GM19455 (cell line): ENCODE results near the gene VTI1A.

Experiments used
- ATAC-seq: cut with Tn5 transposase; IDR thresholded peaks from one replicate; pipeline ENCODE4 v1.9.1; 2021; ENCODE audit not compliant: unreplicated experiment

Gene VTI1A

DNA sequence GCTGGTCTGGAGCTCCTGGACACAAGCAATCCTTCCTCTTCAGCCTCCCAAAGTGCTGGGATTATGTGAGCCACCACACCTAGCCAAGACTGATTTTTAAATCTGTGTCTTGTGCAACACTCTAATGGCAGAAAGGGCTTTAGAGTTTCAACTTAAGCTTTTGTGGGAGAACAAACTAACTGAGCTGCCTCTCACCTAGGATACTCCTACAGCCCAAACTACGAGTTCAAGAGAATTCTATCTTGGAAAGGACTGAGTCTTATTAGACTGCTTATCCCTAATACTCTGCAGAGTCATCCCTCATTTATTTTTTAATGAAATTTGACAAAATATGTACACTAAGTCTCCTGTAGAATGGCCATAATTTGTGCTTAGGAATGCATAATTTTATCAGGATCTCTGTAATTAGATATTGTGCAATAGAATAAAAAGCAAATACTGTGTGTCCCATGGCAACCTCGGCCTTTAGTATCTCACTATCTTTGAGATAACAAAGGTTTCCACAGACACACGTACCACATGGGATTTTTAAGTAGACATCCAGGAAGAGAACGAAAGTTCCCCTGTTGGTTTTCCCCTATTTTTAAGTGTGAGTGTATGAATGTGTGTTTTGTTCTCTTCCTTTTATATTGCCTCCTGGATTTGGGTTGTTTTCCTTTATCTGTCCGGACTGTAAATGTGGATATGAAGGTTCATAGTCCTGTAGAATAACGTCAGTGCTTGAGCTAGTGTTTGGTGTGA, 303.6 kb downstream of the VTI1A start:
- ATAC-seq = no peak

DNA sequence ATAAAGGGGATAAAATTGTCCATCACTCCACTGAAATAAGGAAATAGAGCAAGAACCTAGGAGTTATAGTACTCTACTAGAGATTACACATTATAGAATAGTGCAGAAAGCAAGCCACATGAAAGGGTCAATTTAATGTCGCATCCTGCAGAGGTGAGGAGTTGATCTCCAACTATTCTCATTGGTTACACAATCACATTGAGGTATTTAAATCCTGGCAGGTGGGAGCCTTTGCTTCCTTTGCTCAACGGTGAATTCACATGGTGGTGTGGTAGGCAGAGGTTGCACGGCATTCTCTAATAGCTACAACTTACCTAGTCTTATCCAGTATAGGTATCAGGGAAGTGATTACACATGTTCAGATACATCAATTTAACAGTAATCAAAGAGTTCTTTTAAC, 304.6 kb downstream of the VTI1A start:
- ATAC-seq = no peak

GRCh38 chr10:112752288-112752687, 305.3 kb downstream of the VTI1A start:
- ATAC-seq = no peak

- ATAC-seq = no peak
Measured at GRCh38 chr10:112753961-112754411, 307.0 kb downstream of the VTI1A start.

DNA sequence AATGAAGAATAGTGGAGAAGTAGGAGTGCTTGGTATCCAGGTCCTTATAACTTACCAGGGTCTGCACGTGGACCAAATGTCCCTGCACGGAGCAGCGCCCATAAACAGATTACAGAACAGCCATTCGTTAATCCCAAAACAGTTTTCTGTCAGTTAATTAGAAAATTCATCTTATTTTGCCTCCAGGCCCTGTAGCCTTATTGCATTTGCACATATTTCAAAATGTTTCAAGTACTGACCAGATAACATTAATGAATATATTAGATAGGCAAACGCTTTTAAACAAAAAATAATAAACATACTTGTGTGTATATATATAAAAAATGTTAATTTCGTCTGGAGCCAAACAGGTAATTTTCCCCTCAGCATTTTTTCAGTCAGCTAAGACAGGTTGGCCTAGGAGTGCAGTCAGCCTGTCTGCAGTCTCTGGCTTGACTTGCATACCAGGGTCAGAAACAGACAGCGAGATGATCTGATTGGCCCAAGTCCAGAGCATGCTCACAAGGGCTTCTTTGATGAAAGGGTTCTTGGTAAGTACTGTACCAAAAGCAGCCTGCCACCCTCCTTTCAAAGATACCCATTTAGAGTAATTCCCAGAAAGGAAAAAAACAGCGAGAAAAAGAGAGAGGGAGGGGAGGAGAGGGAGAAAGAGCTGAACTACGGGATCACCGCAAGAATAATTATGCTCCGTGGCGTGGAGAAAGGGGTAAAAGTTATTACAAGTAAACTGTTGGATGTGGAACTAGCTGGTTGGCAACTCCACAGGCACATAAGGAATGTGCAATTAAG, 308.6 kb downstream of the VTI1A start:
- no peak for ATAC-seq

- no peak for ATAC-seq
Measured at GRCh38 chr10:112756235-112756527, 309.2 kb downstream of the VTI1A start.

- ATAC-seq = no peak
Measured at GRCh38 chr10:112758961-112759360, 311.9 kb downstream of the VTI1A start.

GRCh38 chr10:112759496-112759895, 312.5 kb downstream of the VTI1A start:
- no peak for ATAC-seq

DNA sequence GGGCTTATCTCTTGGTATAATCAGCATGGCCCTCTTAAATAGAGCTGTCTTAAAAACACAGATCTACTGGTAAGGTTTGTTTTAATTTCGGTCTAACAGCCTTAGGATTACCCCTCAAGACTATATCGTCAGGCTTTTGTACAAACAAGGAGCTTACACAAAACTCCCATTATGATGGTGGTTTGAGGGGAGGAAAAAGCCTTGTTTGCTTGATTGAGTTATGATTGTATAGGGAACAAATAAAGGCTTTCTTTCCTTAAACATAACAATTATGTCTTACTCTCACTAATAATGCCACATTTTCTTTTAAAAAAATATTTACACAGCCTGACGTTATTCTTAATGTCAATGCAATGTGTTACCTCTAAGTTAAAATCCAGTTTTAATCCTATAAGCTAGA, 314.2 kb downstream of the VTI1A start:
- no peak for ATAC-seq

GRCh38 chr10:112763916-112764520, 317.0 kb downstream of the VTI1A start:
- ATAC-seq = no peak

- ATAC-seq = no peak
Measured at GRCh38 chr10:112765717-112766235, 318.8 kb downstream of the VTI1A start.

DNA sequence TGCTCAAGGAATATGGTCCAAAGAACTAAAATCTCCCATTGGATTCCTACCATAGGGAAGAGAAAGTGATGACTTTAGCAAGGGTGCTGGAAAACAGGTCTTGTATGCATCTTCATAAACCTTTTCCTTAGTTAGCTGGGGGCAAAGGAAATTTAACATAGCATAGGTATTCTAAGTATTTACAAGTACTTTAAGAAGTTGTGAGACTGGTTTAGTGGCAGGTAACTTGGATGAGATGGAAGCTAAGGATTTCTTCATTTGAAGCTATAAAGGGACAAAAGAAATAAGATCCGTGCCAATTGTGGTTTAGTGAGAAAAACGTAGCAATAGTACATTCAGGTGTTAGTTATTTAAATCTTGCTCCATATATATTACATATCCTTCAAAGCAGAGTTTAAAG, 319.6 kb downstream of the VTI1A start:
- ATAC-seq = no peak

DNA sequence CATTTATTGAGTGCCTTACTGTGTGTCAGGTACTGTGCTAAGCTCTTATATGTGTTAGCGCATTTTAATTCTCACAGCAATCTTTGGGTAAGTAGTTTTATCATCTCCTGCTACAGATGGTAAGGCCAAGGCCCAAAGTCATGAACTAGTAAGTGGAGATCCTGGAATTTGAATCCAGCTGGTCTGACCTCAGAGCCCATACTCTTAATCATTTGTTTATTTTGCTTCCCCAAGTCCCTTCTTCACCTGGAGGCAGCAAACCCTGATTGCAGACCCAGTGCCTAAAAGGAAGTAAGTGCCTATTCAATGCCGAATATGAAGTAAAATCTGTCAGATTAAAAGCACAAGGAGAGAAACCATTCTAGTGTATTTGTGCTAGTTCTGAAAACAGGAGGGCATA, 320.1 kb downstream of the VTI1A start:
- no peak for ATAC-seq

DNA sequence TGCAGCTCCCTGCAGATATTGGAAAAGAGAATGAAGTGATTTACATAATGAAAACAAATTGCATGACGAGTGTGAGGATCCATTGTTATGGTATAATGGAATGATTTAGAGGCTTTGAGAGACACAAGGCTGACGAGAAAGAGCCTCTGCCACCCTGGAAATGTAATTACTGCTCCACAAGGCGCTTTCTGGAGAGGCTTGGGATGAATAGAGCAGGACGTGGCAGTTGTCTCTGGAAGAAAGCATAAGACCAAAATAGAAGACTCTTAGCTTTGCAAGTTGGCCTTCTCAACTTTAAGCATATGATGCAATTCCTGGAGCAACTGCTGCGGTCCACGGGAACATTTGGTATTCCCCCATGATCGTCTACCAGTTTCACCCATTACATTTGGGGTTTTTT, 321.1 kb downstream of the VTI1A start:
- ATAC-seq = no peak

GRCh38 chr10:112769081-112769480, 322.1 kb downstream of the VTI1A start:
- no peak for ATAC-seq

- no peak for ATAC-seq
Measured at GRCh38 chr10:112769611-112770370, 322.8 kb downstream of the VTI1A start.

- ATAC-seq = no peak
Measured at GRCh38 chr10:112771733-112772132, 324.7 kb downstream of the VTI1A start.

GRCh38 chr10:112773783-112774182, 326.8 kb downstream of the VTI1A start:
- ATAC-seq = no peak

GRCh38 chr10:112774210-112774609, 327.2 kb downstream of the VTI1A start:
- no peak for ATAC-seq

DNA sequence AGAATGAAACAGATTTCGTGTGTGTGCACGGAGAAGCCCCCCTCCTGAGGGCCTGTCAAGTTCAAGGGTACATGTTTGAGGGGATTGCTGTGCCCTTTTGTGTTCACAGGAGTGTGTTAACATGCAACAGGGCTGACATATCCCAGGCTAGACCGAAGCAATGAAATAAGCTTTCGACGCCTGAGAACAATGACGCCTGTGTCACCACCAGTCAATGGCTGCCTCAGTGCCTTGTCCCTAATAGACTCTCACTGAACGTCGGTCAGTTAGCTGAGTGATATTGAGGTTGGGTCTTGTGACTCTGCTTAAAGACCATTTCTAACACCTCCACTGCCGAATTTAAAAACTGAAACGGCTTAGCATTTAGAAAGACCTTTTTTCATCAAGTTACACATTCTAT, 327.8 kb downstream of the VTI1A start:
- ATAC-seq = no peak

DNA sequence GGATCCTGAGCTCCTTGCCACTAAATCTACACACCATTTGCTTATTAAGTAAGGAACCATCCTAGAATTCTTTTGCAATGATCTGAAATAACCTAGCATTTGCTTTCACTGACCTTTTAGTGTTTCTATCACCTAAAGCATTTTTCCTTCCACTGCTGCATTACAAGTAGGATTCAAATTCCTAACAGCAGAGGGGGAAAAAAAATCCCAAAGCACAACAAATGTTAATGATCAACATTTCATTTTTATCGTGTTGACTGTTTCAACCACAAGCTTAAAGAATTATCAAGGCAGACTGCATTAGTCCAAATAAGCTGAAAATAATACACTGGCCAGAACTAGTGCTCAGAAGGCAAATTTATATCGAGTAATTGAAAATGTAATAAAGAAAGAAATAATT, 328.4 kb downstream of the VTI1A start:
- ATAC-seq = no peak
